ENCODE measurements around the gene KLK14. TPM values are rescaled to one million over a fixed set of nuclear protein-coding genes. Genes with fewer than 3 reads are reported as not detected.

The KLK14 gene
- total and polyA plus RNA-seq, 2 experiments from 2014 or later = 0.13 TPM; not detected in 1

GRCh38 chr19:51116736-51117286 lies 34.1 kb upstream of the KLK14 start:
- Histone ChIP-seq H3K27me3 (peaks cover 9% of the 10 kb centered on the region), H4K20me1 (ENCODE audit: insufficient read depth, poor library complexity, severe bottlenecking) (no peaks in the 10 kb centered on the region), H2AFZ (no peak overlapping the region), H3K4me3 (no peak overlapping the region), H3K79me2 (no peaks in the 10 kb centered on the region), H3K36me3 (replicated peaks; ENCODE audit: insufficient read depth, low read depth) (no peaks in the 10 kb centered on the region), H3K4me2 (no peak overlapping the region), H3K9me2 (replicated peaks; ENCODE audit: insufficient read depth) (no peaks in the 10 kb centered on the region), H3K9me3 (ENCODE audit: low read depth) (no peaks in the 10 kb centered on the region), H3K27ac (no peak overlapping the region), H3K4me1 (ENCODE audit: insufficient read depth) (no peaks in the 10 kb centered on the region)
- TF ChIP-seq CTCF (IDR thresholded peaks at IDR 0.05; ENCODE audit: poor library complexity) (no peak), EZH2phosphoT487 (IDR thresholded peaks at IDR 0.05; ENCODE audit: low read depth, severe bottlenecking, unreplicated experiment) (no peak), EZH2 (IDR thresholded peaks at IDR 0.05; ENCODE audit: borderline replicate concordance) (no peak)
- DNase-seq (ENCODE audit: low spot score) = no peak
- WGBS (ENCODE audit: low lambda C conversion rate, missing lambda C conversion rate) = 75% methylated on average over 6 of the region's 6 CpGs

GRCh38 chr19:51114087-51114729 lies 31.5 kb upstream of the KLK14 start:
- Histone ChIP-seq H2AFZ (no peak overlapping the region), H3K9me3 (ENCODE audit: low read depth) (no peaks in the 10 kb centered on the region), H3K79me2 (no peaks in the 10 kb centered on the region), H3K27me3 (peaks cover 9% of the 10 kb centered on the region), H4K20me1 (ENCODE audit: insufficient read depth, poor library complexity, severe bottlenecking) (no peaks in the 10 kb centered on the region), H3K4me2 (no peak overlapping the region), H3K4me1 (ENCODE audit: insufficient read depth) (no peaks in the 10 kb centered on the region), H3K27ac (no peak overlapping the region), H3K36me3 (replicated peaks; ENCODE audit: insufficient read depth, low read depth) (no peaks in the 10 kb centered on the region), H3K4me3 (no peak overlapping the region), H3K9me2 (replicated peaks; ENCODE audit: insufficient read depth) (no peaks in the 10 kb centered on the region)
- WGBS (ENCODE audit: low lambda C conversion rate, missing lambda C conversion rate) = 80% methylated on average over 6 of the region's 6 CpGs
- TF ChIP-seq EZH2 (IDR thresholded peaks at IDR 0.05; ENCODE audit: borderline replicate concordance) = no peak
- TF ChIP-seq CTCF (IDR thresholded peaks at IDR 0.05; ENCODE audit: poor library complexity) = no peak
- TF ChIP-seq EZH2phosphoT487 (IDR thresholded peaks at IDR 0.05; ENCODE audit: low read depth, severe bottlenecking, unreplicated experiment) = no peak
- DNase-seq (ENCODE audit: low spot score) = no peak

- 40% methylated on average over 6 of the region's 6 CpGs for WGBS (ENCODE audit: low lambda C conversion rate, missing lambda C conversion rate)
- Histone ChIP-seq H3K27ac (no peak overlapping the region), H3K4me1 (ENCODE audit: insufficient read depth) (peaks cover 7% of the 10 kb centered on the region), H3K79me2 (peaks cover 11% of the 10 kb centered on the region), H3K36me3 (replicated peaks; ENCODE audit: insufficient read depth, low read depth) (no peaks in the 10 kb centered on the region), H3K27me3 (peaks cover 9% of the 10 kb centered on the region), H2AFZ (no peak overlapping the region), H3K4me3 (no peak overlapping the region), H3K9me2 (replicated peaks; ENCODE audit: insufficient read depth) (no peaks in the 10 kb centered on the region), H4K20me1 (ENCODE audit: insufficient read depth, poor library complexity, severe bottlenecking) (no peaks in the 10 kb centered on the region), H3K9me3 (ENCODE audit: low read depth) (no peaks in the 10 kb centered on the region), H3K4me2 (no peak overlapping the region)
- DNase-seq (ENCODE audit: low spot score) = no peak
- TF ChIP-seq CTCF (IDR thresholded peaks at IDR 0.05; ENCODE audit: poor library complexity) (no peak), EZH2 (IDR thresholded peaks at IDR 0.05; ENCODE audit: borderline replicate concordance) (no peak), EZH2phosphoT487 (IDR thresholded peaks at IDR 0.05; ENCODE audit: low read depth, severe bottlenecking, unreplicated experiment) (no peak)
Measured at GRCh38 chr19:51111606-51112005, 28.9 kb upstream of the KLK14 start.
